Tibial nerve (tissue), 4 donors: ENCODE results near the gene RAG2.

ENCODE experiments used
- CTCF ChIP-seq, 5 experiments: fragments of 200-600 bp in 3 of 5; fragments of 450-650 bp in 2 of 5; sonication (generic) in 3 of 5; IDR thresholded peaks; one replicate each; pipeline ENCODE4 v1.5.1; 2016 to 2019; ENCODE audit warnings: antibody characterized with exemption in 5 of 5, mild to moderate bottlenecking in 3 of 5, moderate library complexity in 2 of 5
- EP300 ChIP-seq, 2 donors: sonication (generic); formaldehyde crosslinking; IDR thresholded peaks; one replicate each; pipeline ENCODE4 v1.6.1; 2017; ENCODE audit warnings: antibody characterized with exemption in 2 of 2, mild to moderate bottlenecking in 1 of 2
- POLR2A ChIP-seq, 2 donors: fragments of 450-650 bp; IDR thresholded peaks; one replicate each; pipeline ENCODE4 v1.6.1; 2017; ENCODE audit warnings: antibody characterized with exemption in 2 of 2, mild to moderate bottlenecking in 2 of 2, moderate library complexity in 2 of 2

DNA sequence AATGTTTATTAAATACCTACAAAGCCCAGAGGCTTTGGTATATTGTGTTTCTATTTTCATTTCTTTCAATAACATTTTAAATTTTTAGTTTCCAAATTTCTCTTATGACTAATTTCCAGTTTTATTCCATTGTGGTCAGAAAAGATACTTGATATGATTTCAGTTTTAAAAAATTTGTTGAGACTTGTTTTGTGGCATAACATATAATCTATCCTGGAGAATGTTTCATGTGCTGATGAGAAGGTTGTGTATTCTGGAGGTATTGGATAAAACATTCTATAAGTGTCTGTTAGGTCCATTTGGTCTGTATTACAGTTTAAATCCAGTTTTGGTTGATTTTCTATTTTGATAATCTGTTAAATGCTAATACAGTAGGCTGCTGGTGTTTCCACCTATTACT is 40.0 kb downstream of the RAG2 start:
- no peak for TF ChIP-seq CTCF (IDR thresholded peaks at IDR 0.05)
- TF ChIP-seq POLR2A (IDR thresholded peaks at IDR 0.05), result no peak
- TF ChIP-seq EP300 (IDR thresholded peaks at IDR 0.05), result no peak
